Activated CD8-positive, alpha-beta memory T cell treated with anti-CD3 and anti-CD28 coated beads, Interleukin-2, amount 50 U/mL, for 4 hours (primary cell): ENCODE data around the gene DPY19L3.
A peak's percentile ranks its signal among the peaks of the same experiment; 100 is the strongest.
"Not testable (repeated sequence)": the region's sequence is repeated elsewhere in the genome, so short reads cannot be mapped to it uniquely, and the experiment has no call there.

Experiments
- DNase-seq: peaks from one replicate; pipeline ENCODE4 v3.0.0-alpha.2; 2020

The DPY19L3 gene, protein sequence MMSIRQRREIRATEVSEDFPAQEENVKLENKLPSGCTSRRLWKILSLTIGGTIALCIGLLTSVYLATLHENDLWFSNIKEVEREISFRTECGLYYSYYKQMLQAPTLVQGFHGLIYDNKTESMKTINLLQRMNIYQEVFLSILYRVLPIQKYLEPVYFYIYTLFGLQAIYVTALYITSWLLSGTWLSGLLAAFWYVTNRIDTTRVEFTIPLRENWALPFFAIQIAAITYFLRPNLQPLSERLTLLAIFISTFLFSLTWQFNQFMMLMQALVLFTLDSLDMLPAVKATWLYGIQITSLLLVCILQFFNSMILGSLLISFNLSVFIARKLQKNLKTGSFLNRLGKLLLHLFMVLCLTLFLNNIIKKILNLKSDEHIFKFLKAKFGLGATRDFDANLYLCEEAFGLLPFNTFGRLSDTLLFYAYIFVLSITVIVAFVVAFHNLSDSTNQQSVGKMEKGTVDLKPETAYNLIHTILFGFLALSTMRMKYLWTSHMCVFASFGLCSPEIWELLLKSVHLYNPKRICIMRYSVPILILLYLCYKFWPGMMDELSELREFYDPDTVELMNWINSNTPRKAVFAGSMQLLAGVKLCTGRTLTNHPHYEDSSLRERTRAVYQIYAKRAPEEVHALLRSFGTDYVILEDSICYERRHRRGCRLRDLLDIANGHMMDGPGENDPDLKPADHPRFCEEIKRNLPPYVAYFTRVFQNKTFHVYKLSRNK

DNA sequence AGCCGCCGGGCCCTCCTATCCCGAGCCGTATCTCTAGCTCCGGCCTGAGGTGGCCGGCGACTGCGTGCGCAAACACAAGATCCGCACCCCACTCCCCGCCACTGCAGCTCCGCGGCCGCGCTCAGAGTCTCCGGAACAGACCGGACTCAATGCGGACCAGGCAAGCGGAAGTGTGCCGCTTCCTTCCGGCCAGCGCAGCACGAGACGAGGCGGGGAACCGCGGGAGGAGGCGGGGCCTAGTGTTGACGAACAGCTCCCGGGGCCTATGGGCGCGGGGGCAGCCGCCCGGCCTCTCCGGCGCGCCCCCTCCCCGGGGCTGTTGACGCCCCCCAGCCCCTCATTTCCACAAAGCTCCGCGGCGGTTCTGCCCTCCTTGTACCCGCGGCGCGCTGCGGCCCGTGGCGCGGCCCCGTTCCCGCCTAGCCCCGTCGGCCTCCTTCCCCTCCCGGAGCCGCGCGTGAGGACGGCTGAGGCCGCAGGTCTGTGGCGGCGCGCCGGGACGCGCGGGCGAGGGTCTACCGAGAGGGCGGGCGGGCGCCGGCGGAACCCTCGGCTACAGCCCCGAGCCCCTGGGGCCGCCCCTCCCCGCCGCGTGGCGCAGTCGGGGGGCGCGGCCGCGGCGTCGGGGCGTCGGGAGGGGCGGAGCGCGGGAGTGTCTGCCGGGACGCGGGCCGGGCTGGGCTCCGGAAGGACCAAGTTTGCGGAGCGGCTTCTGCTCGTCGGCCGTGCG, at the start of gene DPY19L3:
Gene DPY19L3, plus strand, starts transcription at position 340 of the 730 bp plus-strand sequence. CDS start 2,484 bp downstream, outside the sequence.
- peak; percentile 91 for DNase-seq

DNA sequence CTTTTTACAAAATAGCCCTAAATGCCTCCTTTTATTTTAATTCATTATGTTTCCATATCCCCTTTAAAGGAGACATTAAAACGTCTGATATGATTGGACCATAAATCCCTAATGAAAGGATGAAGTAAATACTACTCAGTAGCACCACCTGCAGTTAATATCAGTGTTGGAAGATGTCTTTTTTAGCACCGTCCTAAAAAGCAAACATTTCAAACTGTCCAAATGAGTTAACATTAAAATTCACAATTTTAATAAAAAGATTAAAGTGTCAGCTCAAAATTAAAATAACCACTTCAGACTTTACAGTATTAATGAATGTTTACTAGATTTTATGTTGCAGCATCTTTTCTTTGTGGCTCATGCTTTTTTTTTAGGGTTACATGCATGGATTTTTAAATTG, 47.9 kb upstream of the DPY19L3 start:
- no peak for DNase-seq

DNA sequence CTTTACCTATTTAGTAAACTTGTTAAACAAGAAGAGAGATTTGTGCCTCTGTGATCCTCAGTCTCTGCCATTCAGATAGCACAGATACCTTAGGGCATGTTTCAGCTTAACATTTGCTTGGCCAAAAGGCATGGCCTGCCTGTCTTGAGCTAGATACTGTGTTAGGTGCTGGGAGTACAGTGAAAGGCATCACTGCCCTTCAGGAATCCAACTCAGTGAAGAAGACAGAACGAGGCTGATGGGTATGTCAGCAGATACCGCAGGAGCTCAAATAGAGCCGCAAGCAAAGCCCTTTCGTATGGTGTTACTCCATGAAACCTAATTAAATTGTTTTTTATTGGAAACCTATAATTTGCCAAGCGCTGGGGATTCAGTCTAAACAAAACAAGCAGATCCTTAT, 47.2 kb upstream of the DPY19L3 start:
- DNase-seq = no peak

DNA sequence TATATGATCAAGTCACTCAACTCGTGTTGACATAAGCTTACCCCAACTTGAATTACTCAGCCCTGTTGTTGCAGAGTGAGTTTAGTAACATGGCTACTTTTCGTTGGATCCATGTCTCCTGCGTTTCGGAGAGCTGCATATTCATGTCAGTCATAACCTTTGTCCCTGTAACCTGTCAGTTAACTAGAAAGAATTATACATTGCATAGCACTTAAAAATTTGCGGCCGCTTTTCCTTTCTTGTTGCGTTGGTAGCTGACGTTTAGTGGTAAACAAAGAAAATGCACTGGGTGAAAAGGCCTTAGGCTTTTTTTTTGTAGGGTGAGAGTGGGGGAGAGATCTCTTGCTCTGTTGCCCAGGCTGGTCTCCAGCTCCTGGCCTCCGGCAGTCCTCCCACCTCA, 46.0 kb upstream of the DPY19L3 start:
- DNase-seq = no peak

DNA sequence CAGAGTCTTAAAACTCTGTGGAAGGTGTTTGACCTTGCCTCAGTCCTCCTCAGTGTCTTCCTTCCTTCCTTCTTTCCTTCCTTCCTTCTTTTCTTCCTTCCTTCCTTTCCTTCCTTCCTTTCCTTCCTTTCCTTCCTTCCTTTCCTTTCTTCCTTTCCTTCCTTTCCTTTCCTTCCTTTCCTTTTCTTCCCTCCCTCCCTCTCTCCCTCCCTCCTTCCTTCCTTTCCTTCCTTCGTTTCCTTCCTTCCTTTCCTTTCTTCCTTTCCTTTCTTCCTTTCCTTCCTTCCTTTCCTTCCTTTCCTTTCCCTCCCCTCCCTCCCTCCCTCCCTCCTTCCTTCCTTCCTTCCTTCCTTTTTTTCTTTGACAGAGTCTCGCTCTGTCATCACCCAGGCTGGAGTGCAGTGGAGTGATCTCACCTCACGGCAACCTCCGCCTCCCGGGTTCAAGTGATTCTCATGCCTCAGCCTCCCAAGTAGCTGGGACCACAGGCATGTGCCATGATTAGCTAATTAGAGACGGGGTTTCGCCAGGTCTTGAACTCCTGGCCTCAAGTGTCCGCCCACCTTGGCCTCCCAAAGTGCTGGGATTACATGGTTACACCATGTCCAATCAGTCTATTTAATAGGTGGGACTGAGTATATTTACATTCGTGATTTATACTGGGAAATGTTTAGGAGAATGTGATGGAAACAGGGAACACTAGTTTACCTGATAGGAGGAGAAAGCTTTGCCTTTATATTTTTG, 43.8 kb upstream of the DPY19L3 start:
- no peak for DNase-seq

DNA sequence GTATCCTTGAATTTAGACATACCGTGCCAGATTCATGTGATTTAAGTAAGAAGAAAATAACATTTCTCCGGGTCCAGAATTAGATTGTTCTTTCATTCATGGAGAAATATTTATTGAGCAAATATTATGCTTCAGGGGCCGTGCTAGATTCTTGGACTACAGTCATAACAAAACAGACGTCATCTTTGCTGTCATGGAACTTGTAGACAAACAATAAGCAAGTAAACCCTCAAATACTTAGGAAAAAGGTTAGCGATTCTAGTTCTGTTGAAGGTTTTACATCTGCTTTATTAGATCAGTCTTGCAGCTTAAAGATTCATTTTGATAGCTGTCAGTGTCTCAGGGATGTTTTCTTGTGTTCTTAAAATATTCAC, 43.3 kb upstream of the DPY19L3 start:
- DNase-seq = no peak

DNA sequence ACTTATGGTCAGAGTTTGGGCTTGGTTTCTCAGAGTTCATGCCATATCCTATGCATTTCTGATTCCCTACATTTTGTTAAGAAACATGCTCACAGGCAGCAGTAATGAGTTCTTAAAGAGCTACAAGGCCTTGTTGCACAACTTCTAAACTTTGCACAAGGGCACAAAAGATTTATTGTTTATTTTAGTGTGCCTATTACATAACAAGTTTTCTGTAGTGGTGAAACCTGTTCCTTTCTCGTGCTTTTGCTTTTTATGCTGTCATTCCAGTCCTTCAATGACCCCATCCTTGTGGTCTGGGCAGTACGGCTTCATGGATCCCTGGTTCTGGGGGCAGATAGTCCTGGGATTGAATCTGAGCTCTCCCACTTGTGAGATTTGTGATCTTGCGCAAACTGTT, 42.4 kb upstream of the DPY19L3 start:
- no peak for DNase-seq

DNA sequence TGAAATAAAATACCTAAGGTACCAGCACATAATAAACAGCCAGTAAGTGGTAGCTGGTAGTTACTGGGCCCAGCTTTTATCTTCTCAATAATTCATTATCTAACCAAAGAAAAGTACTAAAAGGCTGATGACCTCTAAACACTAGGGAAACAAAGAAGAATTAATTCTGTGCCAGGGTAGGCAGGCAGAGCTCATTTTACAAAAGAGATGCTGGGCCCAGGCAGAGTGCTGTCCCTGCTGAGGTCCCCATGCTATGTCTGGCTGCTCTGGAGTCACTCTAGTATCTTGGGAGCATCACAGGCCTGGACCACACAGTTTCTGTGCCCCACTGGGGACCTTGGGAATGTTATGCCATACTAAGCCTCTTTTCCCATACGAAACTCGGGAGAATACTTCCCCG, 41.9 kb upstream of the DPY19L3 start:
- DNase-seq = no peak

DNA sequence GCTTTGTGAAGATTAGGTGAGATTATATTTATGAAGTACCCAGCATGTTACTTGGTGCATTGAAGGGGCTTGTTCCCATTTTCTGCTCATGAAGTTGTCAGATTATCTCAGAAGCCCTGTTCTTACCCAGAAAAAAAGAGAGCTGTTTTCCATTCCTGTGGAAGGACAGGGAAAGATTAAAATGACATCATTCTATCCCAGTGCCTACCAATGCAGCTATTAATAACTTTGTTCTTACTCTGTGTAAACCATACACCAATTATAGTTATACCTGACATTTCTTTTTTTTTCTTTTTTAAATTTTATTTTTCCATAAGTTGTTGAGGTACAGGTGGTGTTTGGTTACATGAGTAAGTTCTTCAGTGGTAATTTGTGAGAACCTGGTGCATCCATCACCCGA, 41.5 kb upstream of the DPY19L3 start:
- no peak for DNase-seq

DNA sequence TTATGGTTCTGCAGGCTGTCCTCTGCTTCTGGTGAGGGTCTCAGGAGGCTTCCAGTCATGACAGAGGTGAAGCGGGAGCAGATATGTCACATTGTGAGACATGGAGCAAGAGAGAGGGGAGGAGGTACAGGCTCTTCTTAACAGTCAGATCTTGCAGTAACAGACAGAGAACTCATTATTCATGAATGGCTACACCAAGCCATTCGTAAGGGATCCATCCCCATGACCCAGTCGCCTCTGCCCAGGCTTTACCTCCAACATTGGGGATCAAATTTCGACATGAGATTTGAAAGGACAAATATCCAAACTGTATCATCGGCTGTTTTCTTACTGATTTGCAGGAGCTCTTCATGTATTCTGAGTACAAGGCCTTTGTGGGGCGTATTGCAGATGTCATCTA, 38.5 kb upstream of the DPY19L3 start:
- DNase-seq = no peak

DNA sequence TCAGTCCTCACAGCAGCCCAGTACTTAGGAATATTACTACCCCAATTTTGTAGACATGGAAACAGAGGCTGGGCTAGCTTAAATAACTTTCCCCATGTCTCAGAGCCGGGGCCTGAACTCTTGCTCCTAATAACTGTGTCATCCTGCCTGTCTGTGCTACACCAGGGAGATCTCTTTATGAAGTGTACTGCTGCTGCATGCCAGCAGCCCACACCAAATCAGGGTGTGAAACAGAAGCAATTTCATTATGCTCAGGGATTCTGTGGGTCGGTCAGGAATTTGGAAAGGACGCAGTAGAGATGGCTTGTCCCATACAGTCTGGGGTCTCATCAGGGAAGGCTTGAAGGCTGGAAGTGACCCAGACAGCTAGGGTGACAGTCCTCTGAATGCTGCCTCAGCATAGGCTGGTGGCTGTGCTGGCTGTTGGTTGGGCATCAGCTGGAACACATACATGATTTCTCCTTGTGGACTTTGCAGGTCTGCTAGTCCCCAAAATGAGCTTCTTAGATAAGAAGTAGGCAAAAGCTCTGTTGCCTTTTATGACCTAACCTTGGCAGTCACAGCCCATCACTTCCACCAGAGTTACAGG, 37.5 kb upstream of the DPY19L3 start:
- DNase-seq = no peak

DNA sequence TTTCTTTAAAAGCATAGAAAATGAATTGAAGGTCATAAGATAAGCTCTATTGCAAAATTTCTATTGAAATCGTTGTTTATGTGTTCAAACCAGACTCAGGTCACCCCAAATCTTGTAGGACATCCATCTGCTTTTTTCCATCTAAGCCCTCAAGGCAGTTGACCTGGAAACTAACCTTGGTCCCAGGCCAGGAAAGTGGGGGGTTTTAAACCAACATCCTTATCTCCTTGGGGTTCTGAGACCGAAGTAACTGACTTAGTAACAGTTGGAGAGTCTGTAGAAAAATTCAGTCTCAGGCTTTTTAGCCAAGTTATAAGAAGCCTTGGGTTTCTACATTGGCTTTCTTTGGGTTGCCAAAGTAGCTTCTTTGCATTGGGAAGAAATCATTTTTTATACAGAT, 36.8 kb upstream of the DPY19L3 start:
- no peak for DNase-seq

DNA sequence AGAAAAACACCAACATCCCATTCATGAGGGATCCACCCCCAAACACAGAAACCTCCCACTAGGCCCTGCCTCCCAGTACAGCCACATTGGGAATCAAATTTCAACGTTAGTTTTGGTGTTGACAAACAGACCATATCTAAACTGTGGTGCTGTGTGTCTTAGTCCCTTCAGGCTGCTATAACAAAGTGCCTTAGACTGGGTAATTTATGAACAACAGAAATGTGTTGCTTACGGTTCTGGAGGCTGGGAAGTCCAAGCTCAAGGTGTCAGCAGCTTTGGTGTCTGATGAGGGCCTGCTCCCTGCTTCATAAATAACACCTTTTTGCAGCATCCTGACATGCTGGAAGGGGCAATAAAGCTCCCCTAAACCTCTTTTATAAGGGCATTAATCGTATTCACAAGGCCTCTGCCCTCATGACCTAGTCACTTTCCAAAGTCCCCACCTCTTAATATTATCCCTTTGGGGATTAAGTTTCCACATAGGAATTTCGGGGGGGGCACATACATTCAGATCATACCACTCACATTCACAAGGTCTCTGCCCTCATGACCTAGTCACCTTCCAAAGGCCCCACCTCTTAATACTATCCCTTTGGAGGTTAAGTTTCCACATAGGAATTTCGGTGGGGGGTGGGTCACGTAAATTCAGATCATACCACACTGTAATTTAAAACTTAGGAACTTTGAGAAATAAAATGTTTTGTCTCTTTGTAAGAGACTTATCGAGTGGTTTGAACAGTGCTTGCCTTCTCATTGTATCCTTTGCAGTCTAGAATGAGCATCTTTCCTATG, 32.6 kb upstream of the DPY19L3 start:
- no peak for DNase-seq

DNA sequence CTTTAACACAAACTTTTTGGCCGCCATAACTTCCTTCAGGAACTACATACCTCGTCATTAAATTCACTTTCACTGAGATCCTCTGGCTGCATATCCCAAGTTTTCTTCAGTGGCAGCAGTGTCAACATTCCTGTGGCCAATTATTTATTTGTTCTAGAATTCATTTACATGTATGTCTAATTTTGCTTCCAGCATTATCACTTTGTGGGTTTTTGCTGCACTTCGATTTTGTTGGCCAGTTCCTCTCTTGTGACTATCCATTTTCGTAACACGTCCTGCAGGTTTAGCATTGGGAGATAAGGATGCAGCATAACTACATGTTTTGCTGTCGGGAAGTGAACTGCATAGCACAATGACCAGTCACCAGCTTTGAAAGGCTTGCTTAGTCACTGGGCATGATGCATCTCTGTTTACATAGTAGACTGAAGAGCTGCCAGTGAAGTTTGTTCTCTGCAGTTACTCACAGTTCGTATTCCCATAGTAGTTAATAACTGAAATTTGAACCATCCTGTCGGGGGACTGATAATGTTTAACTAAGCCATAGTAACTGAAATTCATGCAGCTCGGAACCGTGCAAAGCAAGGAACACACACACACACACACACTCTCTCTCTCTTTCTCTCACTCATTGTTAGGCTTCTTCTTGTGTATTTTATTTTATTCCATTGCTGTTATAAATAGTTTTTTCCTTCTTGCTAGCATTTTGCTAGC, 31.8 kb upstream of the DPY19L3 start:
- no peak for DNase-seq

DNA sequence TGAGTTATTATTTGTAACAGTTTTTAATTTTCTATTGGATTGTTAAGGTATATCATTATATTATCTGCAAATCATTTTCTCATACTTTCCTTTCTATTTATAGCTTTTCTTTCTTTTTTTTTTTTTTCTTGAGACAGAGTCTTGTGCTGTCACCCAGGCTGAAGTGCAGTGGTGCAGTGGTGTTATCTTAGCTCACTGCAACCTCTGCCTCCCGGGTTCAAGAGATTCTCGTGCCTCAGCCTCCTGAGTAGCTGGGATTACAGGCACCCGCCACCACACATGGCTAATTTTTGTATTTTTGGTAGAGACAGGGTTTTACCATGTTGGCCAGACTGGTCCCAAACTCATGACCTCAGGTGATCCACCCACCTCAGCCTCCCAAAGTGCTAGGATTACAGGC, 31.2 kb upstream of the DPY19L3 start:
- DNase-seq = not testable (repeated sequence)

DNA sequence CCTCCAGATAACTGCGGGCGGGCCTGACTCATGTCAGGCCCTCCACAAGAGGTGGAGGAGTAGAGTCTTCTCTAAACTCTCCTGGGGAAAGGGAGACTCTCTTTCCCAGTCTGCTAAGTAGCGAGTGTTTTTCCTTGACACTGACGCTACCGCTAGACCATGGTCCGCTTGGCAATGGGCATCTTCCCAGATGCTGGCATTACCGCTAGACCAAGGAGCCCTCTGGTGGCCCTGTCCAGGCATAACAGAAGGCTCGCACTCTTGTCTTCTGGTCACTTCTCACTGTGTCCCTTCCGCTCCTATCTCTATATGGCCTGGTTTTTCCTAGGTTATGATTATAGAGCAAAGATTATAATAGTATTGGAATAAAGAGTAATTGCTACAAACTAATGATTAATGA, 28.5 kb upstream of the DPY19L3 start:
- DNase-seq = not testable (repeated sequence)

DNA sequence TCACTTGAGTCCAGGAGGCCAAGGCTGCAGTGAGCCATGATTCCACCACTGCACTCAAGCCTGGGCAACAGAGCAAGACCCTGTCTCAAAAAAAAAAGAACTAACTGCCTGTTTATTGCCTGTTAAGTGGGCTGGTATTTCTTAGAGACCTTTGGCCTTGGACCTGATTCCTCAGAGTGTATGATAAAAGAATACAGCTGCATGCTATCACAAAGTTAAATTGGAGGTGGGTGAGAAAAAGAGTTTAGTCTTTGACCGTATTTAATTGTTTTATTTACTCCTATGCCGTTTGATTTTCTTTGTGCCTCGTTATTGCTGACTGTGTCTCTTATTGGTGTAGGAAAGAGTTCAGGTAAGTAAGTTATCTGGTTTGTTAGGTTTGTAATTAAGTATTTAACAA, 25.3 kb upstream of the DPY19L3 start:
- DNase-seq = no peak

DNA sequence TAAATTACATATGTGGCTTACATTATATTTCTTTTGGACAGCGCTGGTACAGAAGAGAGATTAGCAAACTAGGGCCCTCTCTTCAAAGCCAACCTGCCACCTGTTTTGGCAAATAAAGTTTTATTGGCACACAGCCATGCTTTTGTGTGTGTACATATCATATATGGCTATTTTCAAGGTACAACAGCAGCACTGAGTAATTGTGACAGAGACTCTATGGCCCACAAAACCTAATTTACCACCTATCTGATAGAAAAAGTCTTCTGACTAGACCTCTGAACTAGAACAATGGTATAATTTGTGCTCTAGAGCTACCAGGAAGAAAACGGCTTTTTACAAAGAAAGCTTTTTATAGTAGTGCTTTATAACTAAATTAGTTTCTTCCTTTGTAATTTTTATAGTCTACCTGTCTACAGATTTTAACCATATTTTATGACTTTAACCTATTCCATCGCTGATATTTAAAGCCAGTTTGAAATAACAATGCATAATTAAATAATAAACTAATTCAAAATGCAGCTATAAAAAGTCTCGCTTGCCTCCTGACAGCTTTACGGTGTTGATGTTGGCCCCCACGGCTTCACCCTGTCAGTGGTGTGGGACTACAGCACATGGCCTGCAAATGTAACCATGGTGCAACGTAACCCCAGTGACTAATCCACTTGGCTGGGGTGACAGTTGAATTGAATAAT, 17.7 kb upstream of the DPY19L3 start:
- DNase-seq = no peak

DNA sequence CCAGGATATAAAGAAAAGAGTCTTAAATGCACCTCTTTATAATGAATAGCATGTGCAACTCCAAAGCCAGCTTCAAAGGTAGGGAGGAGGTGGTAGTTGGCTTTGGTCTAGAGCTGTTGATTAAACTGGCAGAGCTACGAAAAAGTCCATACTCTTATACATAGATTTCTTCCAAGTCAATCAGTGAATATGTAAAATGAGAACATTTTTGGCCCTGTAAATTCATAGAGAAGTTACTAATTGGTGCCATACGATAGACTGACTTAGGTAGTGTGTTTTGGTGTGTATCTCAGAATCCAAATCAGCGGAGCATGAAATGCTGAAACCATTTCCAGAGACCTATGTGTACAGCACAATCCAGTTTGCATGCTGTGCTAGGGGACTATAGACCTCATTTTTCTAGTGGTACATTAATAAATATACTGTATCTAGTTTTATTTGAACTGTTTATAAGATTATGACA, 17.1 kb upstream of the DPY19L3 start:
- no peak for DNase-seq

DNA sequence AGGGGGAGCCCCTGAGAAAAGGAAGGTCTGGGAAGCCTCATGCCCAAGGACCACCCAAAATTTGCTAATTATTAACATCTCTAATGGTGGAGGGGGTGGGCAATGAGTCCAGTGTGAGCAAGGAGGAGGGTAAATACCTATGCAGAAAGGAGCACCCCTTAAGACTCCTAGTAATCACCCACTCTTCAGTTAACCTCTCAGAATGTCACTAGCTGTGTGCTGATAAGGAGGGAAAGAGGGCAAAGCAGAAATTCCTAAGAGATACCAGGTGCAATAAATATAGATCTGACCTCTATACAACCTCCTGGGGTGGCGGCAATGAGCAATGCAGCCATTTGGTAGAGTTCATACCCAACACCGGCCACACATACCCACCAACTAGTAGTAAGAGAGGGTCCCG, 12.7 kb upstream of the DPY19L3 start:
- no peak for DNase-seq
